Measurements from ENCODE around the gene MTA1.

- TF ChIP-seq POLR2AphosphoS5 (IDR thresholded peaks at IDR 0.05; ENCODE audit: low read depth, low read length), result no peak
- no peak for TF ChIP-seq REST (IDR thresholded peaks at IDR 0.05; ENCODE audit: insufficient read depth in 1 of 2, low read depth in 2 of 2, low read length in 2 of 2)
- no peak for TF ChIP-seq TAF1 (IDR thresholded peaks at IDR 0.05; ENCODE audit: borderline replicate concordance, insufficient read depth, low read length)
- no peak for TF ChIP-seq SIN3A (IDR thresholded peaks at IDR 0.05; ENCODE audit: borderline replicate concordance, insufficient read depth, low read length)
- no peak for TF ChIP-seq FOXP2 (optimal IDR thresholded peaks at IDR 0.05; ENCODE audit: borderline replicate concordance, extremely low read depth, extremely low read length, insufficient read depth)
Observed at GRCh38 chr14:105442125-105442524, 22.5 kb downstream of the MTA1 start.

All from PFSK-1 (cell line).